ENCODE data around the gene CYP46A1. TPM values are rescaled to one million over a fixed set of nuclear protein-coding genes. Genes with fewer than 3 reads are reported as not detected.
A peak's percentile ranks its signal among the peaks of the same experiment; 100 is the strongest.

The CYP46A1 gene
- total and polyA plus RNA-seq, 3 donors from 2014 or later, result 2.5 to 4.6 (median 4.2) TPM

DNA sequence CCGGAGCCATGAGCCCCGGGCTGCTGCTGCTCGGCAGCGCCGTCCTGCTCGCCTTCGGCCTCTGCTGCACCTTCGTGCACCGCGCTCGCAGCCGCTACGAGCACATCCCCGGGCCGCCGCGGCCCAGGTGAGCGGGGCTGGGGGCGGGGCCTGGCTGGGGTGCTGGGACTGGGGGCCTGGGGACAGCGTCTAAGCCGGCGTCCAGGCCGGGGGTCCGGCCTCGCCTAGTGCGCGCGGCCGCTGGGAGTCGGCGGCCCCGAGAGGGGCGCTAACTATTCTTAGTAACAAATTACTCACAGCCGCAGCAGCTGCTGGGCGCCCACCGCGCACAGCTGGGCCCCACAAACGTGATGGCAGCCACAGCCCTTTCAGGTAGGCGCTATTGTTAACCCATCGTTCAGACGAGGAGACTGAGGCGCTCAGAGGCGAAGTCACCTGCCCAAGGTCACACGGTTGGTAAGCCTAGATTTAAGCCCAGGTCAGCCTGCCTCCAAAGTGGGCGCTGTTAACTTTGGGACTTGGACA, 374 bp downstream of the CYP46A1 start:
- H3K4me1 ChIP-seq, result peaks cover 9% of the 10 kb centered on the region
- no peak for TF ChIP-seq POLR2A (IDR thresholded peaks at IDR 0.05)
- TF ChIP-seq, protein P1, sequence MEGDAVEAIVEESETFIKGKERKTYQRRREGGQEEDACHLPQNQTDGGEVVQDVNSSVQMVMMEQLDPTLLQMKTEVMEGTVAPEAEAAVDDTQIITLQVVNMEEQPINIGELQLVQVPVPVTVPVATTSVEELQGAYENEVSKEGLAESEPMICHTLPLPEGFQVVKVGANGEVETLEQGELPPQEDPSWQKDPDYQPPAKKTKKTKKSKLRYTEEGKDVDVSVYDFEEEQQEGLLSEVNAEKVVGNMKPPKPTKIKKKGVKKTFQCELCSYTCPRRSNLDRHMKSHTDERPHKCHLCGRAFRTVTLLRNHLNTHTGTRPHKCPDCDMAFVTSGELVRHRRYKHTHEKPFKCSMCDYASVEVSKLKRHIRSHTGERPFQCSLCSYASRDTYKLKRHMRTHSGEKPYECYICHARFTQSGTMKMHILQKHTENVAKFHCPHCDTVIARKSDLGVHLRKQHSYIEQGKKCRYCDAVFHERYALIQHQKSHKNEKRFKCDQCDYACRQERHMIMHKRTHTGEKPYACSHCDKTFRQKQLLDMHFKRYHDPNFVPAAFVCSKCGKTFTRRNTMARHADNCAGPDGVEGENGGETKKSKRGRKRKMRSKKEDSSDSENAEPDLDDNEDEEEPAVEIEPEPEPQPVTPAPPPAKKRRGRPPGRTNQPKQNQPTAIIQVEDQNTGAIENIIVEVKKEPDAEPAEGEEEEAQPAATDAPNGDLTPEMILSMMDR (IDR thresholded peaks at IDR 0.05), result no peak
- peak overlapping the region in 1 of 2 donors; percentile 36 for H3K27ac ChIP-seq
- DNase-seq, result no peak
- intact Hi-C loops (cut with DNase I; ENCODE audit: low total_unique reads), result no loop called here
- H3K9me3 ChIP-seq, result no peaks in the 10 kb centered on the region
- 3 to 38% methylated on average over 3 to 43 of the region's 45 CpGs for WGBS, 2 donors
- no peaks in the 10 kb centered on the region for H3K36me3 ChIP-seq (ENCODE audit: low read depth, missing control alignments)
- H3K27me3 ChIP-seq, result no peaks in the 10 kb centered on the region
- peak overlapping the region; percentile 61 to 66 for H3K4me3 ChIP-seq

DNA sequence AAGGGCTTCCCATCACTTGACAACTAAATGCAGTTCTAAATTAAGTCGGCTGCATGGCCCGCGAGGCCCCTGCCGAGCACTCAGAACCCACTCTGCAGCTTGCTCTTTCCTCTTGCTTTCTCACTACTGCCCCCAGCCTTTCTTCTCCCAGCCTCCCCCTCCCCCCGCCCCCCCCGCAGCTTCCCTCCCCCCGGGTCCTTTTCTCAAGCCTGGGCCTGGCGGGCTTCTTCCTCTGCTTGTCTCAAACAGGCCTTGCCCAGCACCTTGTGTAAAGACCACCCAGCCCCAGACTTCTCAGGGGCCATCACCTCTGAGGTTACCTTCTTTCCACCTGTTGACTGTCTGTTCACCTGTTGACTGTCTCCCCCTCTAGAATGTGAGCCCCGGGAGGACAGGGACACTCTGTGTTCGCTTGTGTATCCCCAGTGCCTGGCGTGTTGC, 1.1 kb downstream of the CYP46A1 start:
- Histone ChIP-seq H3K27ac (no peak overlapping the region), H3K36me3 (ENCODE audit: low read depth, missing control alignments) (no peaks in the 10 kb centered on the region), H3K9me3 (no peaks in the 10 kb centered on the region), H3K4me1 (peaks cover 9% of the 10 kb centered on the region), H3K4me3 (no peak overlapping the region), H3K27me3 (no peaks in the 10 kb centered on the region)
- DNase-seq, result no peak
- intact Hi-C loops (cut with DNase I; ENCODE audit: low total_unique reads), result no loop called here
- no peak for TF ChIP-seq POLR2A (IDR thresholded peaks at IDR 0.05)
- TF ChIP-seq, protein P1 (IDR thresholded peaks at IDR 0.05), result no peak
- 43 to 58% methylated on average over 10 to 11 of the region's 11 CpGs for WGBS, 2 donors

DNA sequence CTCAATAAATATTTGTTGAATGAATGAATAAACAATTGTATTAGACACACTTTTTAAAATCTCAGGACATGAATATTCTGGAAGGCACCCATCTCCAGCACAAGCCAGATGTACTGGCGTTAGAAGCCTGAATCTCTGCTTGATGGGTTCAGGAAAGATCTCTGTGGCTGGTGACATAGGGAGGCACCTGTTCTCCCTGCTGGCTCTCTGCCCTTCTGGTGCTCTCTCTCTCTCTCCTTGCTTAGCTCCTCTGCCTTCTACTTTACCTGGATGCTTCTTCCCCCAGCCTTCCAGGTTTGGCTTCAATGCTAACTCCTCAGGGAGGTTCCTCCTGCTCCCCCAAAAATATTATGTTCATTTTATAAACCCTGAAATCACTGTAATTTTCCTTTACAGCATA, 1.5 kb downstream of the CYP46A1 start:
- no peaks in the 10 kb centered on the region for H3K9me3 ChIP-seq
- H3K4me1 ChIP-seq, result peaks cover 9% of the 10 kb centered on the region
- no peaks in the 10 kb centered on the region for H3K27me3 ChIP-seq
- TF ChIP-seq POLR2A (IDR thresholded peaks at IDR 0.05), result no peak
- TF ChIP-seq, protein P1 (IDR thresholded peaks at IDR 0.05), result no peak
- no peaks in the 10 kb centered on the region for H3K36me3 ChIP-seq (ENCODE audit: low read depth, missing control alignments)
- no peak overlapping the region for H3K4me3 ChIP-seq
- intact Hi-C loops (cut with DNase I; ENCODE audit: low total_unique reads), result no loop called here
- no peak for DNase-seq
- no peak overlapping the region for H3K27ac ChIP-seq
- 66 to 85% methylated on average over 1 of the region's 1 CpG for WGBS, 2 donors

DNA sequence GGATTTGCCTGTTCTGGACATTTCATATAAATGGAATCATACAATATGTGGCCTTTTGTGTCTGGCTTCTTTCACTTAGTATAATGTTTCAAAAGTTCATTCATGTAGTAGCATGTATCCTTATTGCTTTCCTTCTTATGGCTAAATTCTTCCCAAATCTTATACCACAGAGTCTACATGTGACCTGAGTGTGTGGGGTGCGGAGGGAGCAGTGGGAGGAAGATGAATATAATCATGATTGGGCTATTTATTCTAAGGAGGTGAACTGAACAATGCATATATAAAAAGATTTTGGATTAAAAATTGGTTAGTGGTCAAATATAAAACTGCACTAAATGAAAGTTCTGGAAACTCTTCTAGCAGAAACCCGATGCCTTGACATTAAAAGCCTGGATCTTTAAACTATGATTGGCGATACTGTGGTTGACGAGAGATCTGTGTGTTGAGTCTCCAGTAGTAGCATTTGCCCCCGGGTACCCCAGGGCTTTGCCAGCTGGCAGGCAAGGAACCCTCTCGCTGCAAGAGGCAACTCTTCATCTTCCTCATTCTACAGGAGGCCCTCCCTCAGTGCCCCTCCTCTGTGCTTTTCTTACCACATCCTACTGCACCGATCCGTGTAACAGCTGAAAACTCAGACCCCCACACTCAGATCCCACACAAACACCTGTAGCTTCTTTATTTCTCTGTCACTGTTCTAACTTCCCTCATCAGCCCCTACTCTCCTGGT, 2.6 kb downstream of the CYP46A1 start:
- intact Hi-C loops (cut with DNase I; ENCODE audit: low total_unique reads), result no loop called here

More for the DNA sequence above, 2.6 kb downstream of the CYP46A1 start:
- Histone ChIP-seq H3K27me3 (no peaks in the 10 kb centered on the region), H3K9me3 (no peaks in the 10 kb centered on the region), H3K36me3 (ENCODE audit: low read depth, missing control alignments) (no peaks in the 10 kb centered on the region), H3K4me1 (peaks cover 9% of the 10 kb centered on the region), H3K27ac (no peak overlapping the region), H3K4me3 (no peak overlapping the region)
- peak; percentile 8 for DNase-seq
- 89 to 93% methylated on average over 8 of the region's 8 CpGs for WGBS, 2 donors
- TF ChIP-seq, protein P1 (IDR thresholded peaks at IDR 0.05), result no peak
- no peak for TF ChIP-seq POLR2A (IDR thresholded peaks at IDR 0.05)
